ENCODE results near the gene PEAK3. TPM values are rescaled to one million over a fixed set of nuclear protein-coding genes. Genes with fewer than 3 reads are reported as not detected.

PEAK3 gene
- total RNA-seq, 2 donors from 2014 or later: 0.90 to 2.0 TPM

GRCh38 chr19:2254064-2254872 is 27.7 kb downstream of the PEAK3 start:
- DNase-seq (ENCODE audit: low spot score): no peak
- intact Hi-C loops (cut with DNase I): no loop called here

- intact Hi-C loops (cut with DNase I): no loop called here
- no peak for DNase-seq (ENCODE audit: low spot score)
Measured at GRCh38 chr19:2253106-2254063, 28.6 kb downstream of the PEAK3 start.

GRCh38 chr19:2252797-2253105 is 29.2 kb downstream of the PEAK3 start:
- no peak for DNase-seq (ENCODE audit: low spot score)
- intact Hi-C loops (cut with DNase I): loop anchor here in 1 of 2 donors (1.0 kb wide), 1 partner anchor 15 kb away; no protein-coding TSS in a partner anchor

DNA sequence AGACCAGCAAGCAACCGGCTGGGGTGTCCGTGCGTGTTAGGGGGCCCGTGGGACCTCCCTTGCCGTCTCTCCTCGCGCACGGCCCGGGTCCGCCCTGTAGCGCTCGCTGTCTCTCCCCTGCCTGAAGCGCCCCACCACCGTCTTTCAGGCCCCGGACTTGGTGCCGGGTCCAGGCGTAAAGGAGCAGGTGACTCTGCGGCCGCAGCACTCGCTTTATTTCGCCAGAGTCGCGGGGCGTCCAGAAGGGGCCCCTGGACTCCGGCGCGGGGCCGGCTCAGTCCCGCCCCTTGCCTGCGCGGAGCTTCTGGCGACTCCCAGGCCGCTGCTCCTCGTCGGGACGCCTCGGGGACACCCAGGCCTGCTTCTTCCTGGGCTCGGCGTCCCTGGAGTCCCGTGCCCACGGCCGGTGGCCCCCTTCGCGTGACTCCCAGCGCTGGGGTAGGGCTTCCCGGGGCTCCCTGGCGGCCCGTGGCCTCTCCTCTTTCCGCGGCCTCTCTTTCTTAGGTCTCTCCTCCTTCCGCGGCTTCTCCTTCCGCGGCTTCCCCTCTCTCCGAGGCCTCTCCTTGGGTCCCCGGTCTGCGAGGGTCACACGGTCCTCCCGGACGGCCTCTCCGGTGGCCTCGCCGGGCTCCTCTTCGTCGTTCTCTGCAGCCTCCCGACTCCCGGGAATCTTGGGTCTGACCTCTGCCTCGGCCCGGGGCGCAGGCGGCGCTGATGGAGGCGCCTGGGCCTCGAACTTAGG is 29.7 kb downstream of the PEAK3 start:
- intact Hi-C loops (cut with DNase I): loop anchor here in 1 of 2 donors (1.0 kb wide), 1 partner anchor 15 kb away; no protein-coding TSS in a partner anchor
- DNase-seq (ENCODE audit: low spot score): no peak

GRCh38 chr19:2251106-2252054 is 30.6 kb downstream of the PEAK3 start:
- no peak for DNase-seq (ENCODE audit: low spot score)

GRCh38 chr19:2250766-2251105 is 31.2 kb downstream of the PEAK3 start:
- DNase-seq (ENCODE audit: low spot score): no peak
- intact Hi-C loops (cut with DNase I): no loop called here

More at GRCh38 chr19:2251106-2252054, 30.6 kb downstream of the PEAK3 start:
- intact Hi-C loops (cut with DNase I): loop anchor here in 1 of 2 donors (1.0 kb wide), 1 partner anchor 14 kb away; no protein-coding TSS in a partner anchor

- intact Hi-C loops (cut with DNase I): no loop called here
- no peak for DNase-seq (ENCODE audit: low spot score)
Measured at GRCh38 chr19:2249880-2250765, 31.9 kb downstream of the PEAK3 start.

DNA sequence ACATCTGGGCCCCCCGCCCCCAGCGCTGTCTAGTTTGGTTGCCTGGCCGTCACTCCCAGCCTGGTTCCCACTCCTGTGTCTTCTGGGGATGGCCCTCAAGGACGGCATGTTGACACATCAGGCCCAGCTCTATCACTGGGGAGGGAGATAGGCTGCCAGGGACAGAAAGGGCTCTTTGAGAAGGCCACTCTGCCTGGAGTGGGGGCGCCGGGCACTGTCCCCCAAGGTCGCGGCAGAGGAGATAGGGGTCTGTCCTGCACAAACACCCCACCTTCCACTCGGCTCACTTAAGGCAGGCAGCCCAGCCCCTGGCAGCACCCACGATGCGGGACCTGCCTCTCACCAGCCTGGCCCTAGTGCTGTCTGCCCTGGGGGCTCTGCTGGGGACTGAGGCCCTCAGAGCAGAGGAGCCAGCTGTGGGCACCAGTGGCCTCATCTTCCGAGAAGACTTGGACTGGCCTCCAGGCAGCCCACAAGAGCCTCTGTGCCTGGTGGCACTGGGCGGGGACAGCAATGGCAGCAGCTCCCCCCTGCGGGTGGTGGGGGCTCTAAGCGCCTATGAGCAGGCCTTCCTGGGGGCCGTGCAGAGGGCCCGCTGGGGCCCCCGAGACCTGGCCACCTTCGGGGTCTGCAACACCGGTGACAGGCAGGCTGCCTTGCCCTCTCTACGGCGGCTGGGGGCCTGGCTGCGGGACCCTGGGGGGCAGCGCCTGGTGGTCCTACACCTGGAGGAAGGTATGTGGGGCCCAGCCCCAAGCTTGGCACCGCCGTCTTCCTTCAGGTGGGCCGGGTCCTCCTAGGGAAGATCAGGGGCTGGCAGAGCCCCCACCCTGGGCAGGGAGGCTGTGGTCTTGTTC is 32.7 kb downstream of the PEAK3 start, which contains the start of gene AMH:
TSS of gene AMH (plus strand) at position 314 of the 857 bp plus-strand sequence. CDS start at position 324, 10 bp downstream.
- intact Hi-C loops (cut with DNase I): no loop called here
- no peak for DNase-seq (ENCODE audit: low spot score)

GRCh38 chr19:2248136-2249009 is 33.6 kb downstream of the PEAK3 start:
- intact Hi-C loops (cut with DNase I): no loop called here

GRCh38 chr19:2247433-2248101 is 34.4 kb downstream of the PEAK3 start:
- DNase-seq (ENCODE audit: low spot score): no peak
- intact Hi-C loops (cut with DNase I): no loop called here

More at GRCh38 chr19:2248136-2249009, 33.6 kb downstream of the PEAK3 start:
- no peak for DNase-seq (ENCODE audit: low spot score)

DNA sequence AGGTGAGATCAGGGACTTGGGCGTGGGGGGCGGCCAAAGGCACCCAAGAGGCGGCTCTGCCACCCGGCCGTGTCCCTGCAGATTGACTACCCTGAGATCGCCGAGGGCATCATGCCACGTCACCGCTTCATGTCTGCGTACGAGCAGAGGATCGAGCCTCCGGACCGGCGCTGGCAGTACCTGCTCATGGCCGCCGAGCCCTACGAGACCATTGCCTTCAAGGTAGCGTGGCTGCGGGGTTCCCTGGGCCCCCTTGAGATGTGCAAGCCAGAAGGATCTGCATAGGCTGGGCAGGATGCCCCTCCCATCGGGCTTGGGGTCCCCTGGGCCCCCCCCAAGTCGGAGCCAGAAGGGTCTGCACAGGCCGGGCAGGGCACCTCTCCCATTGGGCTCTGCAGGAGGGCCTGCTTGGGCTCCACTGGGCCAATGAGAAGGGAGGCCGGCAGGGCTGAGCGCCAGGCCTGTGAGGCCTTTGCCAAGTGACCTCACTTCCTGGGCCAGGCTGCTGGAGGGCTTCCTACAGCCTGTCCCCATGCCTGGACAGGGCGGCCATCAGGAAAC is 35.1 kb downstream of the PEAK3 start:
- intact Hi-C loops (cut with DNase I): no loop called here
- no peak for DNase-seq (ENCODE audit: low spot score)

DNA sequence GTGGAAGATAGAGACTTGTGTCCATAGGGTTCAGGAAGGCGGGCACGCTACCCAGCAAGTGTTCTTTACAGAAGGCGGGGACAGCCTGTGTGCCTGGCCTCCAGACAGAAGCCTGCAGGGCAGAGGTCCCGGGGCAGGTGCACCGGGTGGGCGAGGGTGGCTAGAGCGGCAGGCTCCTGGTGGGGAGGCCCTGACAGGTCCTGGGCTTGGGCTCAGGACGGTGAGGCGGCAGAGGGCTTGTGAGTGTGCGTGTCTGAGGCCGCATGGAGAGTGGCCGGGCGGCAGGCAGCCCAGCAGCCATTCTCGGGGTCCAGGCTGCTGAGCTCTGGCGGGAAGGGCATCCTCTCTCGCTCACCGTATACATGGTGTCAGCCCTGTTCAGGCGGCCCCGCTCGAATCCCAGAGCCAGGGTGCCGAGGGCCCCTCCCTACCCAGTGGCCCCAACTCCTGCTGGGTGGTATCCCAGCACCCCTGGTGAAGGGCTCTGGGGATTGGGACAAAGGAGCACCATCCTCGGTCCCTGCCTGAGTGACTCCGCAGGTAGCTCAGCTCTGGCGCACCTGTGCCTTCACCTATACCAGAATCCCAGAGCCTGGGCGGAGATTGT is 35.9 kb downstream of the PEAK3 start:
- intact Hi-C loops (cut with DNase I): no loop called here
- no peak for DNase-seq (ENCODE audit: low spot score)

GRCh38 chr19:2245273-2245672 is 36.7 kb downstream of the PEAK3 start:
- intact Hi-C loops (cut with DNase I): no loop called here
- DNase-seq (ENCODE audit: low spot score): no peak

DNA sequence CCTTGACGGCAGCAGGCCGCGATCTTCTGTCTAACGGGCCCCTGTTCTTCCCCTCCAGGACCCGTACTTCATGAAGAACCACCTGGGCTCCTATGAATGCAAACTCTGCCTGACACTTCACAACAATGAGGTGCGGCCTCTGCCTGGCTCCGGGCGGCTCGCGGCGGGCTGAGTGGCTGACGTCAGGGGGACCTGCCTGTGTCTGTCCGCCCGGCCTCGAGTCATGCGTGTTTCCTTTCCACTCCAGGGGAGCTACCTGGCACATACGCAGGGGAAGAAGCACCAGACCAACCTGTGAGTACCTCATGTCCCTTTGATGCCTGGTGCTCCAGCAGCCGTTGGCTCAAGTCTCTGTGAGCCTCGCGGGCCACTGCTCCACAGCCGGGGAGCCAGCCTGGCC is 37.5 kb downstream of the PEAK3 start:
- intact Hi-C loops (cut with DNase I): no loop called here
- no peak for DNase-seq (ENCODE audit: low spot score)

GRCh38 chr19:2244125-2244411 is 37.9 kb downstream of the PEAK3 start:
- intact Hi-C loops (cut with DNase I): no loop called here
- DNase-seq (ENCODE audit: low spot score): no peak
